Stimulated activated CD4-positive, alpha-beta T cell treated with anti-CD3 and anti-CD28 coated beads, Interleukin-12 subunit alpha, Interleukin-12 subunit beta, amount 100 ng/mL, for 24 hours (primary cell): ENCODE data around the gene NFIB.

Experiments used
- DNase-seq, 2 experiments: peaks; one replicate each; pipeline ENCODE4 v3.0.0-alpha.2; 2020; ENCODE audit warnings: low read depth in 2 of 2

Gene NFIB

DNA sequence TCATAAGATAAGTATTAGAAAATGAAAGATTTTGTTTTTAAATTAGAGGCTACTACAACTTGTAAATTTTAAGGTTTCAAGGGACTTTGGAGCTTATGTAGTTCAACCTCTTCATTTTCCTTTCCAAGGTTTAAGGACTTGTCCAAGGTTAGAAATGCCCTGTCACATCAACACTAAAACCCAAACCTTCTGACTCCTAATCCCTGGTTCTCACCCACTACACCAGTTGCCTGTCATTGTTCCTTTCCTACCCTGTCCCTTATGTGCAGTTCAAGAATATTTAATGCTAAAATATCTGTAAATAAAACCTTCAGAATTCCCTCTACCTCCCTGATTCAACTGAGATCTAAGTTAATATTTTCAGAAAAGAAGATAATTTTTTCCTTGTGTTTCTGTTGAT, 206.4 kb downstream of the NFIB start:
- no peak for DNase-seq

DNA sequence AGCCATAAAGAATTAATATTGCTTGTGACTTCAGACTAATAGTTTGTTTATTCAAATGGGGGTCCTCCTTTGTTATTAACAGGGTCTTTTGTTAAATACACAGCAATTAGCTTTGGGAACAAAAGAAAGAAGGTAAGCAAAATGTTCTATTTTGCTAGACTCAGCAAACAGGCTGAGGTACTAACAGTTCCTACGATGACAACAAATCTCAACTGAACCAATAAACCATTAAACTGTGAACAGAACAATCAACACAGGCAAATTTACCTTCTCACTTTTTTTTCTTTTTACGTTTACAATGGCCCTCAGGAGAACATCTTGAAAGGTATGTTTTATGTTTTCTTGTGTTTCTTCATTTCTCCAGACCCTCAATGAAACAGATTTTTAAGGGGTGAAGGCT, 207.2 kb downstream of the NFIB start:
- no peak for DNase-seq

DNA sequence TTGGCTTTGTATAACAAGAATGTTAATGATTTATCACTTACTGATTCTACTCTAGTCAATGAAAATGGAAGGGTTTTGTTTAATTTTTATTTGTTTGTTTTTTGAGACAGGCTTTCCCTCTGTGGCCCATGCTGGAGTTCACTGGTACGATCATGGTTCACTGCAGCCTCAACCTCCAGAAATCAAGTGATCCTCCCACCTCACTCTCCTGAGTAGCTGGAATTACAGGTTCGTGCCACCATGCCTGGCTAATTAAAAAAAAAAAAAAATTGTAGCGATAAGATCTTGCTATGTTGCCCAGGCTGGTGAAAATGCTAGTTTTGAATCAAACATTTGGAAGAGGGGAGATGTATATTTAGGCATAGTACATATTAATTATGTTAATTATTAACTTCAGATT, 209.4 kb downstream of the NFIB start:
- DNase-seq, result no peak

DNA sequence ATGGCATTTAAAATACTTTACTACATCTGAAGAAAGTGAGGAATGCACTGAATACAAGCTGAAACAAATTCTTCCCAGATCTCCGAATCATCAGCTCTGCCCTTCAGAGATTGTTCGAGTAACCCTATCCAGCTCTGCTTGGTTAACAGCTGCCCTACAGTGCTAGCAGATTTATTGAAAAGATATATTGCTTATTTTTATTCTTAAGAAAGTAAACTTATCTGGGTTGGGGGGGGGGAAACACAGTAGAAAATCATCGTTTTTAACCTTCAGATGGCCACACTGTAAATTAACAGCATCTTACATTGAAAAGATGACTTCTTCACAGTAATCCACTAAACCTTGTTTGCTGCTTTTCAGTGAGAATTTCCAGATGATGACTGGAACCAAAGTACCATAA, 210.8 kb downstream of the NFIB start:
- DNase-seq, result no peak

DNA sequence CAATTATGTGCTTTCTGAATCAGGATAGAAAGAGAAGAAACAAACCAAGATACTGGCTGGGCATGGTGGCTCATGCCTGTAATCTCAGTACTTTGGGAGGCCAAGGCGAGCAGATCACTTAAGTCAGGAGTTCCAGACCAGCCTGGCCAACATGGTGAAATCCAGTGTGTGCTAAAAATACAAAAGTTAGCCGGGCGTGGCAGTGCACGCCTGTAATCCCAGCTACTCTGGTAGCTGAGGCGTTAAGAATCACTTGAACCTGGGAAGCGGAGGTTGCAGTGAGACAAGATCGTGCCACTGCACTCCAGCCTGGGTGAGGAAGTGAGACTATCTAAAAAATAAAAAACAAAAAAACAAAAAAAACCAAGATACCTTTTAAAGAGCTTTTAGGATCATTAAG, 214.2 kb downstream of the NFIB start:
- DNase-seq, result no peak

DNA sequence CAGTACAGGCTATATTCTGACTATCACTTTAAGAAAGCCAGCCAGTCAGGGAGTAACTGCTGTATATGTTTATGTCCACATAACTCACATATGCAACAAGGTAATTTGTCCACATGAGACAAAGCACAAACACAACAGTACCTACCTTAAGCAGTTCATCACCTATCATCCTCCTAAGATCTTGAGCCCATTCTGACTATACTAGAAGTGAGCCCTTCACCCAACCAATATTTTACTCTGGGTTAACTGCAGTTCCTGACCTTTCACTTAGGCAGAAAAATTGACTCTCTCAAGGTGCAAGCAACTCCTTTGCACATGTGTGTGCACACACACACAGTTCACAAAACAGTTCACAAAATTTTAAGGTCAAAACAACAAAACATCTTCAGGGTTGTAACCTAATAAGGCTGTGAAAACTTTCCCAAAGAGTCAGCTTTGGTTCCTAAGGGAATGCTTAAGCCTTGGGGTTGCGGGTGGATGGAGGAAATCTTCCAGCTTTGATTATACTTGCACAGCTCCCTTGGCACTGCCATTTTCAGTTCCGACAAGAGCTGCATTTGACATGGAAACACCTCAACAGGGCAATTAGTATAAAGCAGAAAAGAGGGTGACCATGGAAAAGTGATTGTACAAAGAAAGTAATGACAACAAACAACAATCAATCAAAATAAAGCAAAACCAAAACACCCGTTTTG, 215.3 kb downstream of the NFIB start:
- DNase-seq, result no peak

DNA sequence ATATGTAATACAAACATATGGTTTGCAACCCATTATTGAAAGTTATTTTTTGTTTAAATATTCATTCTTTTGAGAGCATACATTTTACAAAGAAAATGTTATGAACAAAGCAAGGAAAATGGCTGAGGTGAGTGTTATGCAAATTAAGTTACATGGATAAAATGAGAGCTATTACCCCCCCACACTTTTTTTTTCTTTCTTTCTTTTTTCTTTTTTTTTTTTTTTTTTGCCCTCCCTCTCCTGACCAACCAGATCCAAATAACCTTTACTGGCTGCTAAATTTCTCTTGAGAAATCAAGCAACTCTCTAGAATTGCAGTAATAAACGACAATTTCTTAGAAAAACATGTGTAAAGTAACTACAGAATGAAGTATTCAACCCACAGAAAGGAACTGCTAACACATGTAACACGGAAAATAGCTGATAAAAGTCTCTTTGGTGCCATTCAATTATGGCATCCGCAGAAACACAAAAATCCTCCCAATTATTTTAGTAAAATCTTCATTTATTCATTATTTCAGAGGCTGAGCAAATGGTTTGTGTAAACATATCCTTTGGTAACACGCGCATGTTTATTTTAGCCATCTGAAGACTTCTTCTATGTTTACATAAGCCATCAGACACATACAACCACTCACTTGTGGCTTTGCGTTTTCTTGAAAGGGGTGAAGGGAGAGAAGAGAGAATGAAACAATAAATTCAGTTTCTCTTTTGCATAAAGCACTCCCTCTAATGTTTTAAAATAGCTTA, 216.1 kb downstream of the NFIB start:
- no peak for DNase-seq

DNA sequence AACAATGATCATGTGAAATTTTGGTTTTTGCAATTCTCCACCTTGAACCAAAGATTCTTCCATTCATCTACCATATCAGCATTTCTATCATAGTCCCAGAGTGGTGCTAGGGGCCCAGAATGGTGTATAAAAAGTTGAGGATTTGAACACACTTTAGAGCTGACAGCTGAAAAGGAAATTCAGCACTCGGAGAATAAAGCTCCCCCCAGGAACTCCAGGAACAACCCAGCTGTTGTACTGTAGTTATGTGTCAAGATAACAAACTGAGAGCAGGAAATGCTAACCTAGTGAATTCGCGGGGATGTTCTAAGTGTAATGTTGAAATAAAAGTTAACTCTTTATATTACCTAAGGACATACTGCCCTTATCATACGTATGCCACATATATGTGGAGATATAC, 216.7 kb downstream of the NFIB start:
- DNase-seq, result no peak

DNA sequence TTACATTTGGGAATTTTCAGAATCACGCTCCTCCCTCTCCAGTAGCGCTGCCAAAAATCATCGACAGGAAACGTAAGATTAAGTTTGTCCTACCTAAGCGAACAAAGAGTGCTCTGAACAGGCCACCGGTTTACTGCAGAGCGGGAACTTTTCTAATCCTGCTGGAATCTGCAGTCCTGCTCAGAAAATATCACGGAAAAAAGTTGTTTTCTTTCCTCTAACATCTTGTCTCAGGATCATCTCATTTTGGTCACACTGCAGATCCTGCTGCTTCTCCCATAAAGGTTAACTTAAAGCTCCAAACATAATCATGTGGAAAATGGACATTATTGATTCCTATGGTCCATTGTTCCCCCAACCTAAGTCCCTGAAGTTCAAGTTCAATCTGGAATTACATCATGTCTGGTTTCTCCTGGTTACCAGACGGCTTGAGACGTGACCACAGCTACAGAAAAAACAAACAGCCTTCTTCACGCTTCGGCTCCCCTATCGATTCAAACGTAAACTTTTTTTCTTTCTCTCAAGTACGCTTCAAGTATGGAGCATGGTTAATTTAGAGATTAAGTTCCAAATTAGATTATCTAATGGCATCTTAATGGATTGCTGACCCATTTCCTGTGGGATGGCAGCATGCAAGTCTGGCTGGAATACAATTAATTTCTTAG, 217.6 kb downstream of the NFIB start:
- DNase-seq, result no peak

DNA sequence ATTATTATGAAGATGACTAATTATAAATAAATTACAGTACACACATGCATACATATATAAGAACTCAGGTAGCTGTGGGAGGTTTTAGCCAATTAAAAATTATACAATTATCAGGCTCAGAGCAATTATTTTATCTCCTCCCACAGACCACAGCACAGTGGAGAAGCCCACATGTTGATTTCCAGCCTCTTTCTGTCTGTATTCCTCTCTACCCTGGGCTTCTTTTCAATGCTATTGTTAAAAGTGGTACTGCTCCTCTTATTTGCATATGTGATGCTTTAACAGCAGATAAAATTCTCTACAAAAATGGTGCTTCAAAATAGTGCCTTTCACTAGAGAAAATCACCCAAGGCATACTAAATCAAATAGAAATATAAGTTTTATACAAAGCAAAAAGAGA, 218.7 kb downstream of the NFIB start:
- no peak for DNase-seq

DNA sequence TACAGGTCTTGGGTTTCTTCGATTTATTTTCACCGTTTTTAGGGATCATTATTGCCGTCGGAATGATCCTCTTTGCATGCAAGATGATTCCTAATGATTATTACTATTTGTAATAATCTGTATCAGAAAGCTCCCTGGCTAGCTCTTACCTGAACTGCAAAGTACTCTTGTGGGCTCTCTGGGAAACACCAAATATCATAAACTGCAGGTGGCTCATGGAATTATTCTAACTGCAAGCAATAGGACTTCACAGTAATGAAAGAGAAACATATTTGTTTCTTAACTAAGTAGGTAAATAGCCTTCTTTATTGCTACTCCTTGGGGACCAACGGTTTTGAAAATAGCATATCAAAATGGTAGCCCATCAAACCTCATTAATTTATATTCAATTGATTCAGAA, 219.4 kb downstream of the NFIB start:
- DNase-seq, result no peak

DNA sequence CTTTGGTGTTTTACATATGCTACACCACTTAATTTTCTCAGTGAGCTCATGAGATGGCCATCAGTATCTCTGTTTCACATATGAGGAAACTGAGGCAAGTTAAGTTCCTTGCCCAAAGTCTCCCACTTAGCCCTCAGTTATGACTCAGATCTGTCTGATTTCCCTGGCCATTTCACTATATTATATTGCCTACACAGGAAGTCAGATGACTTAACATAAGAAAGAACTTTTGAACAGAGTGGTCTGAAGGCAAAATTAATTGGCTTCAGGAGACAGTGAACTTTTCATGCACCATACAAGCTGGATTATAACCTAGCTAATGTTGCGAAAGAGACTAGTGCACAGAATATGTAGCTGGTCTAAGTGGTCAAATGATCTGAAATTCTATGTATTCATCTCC, 221.6 kb downstream of the NFIB start:
- DNase-seq, result no peak

DNA sequence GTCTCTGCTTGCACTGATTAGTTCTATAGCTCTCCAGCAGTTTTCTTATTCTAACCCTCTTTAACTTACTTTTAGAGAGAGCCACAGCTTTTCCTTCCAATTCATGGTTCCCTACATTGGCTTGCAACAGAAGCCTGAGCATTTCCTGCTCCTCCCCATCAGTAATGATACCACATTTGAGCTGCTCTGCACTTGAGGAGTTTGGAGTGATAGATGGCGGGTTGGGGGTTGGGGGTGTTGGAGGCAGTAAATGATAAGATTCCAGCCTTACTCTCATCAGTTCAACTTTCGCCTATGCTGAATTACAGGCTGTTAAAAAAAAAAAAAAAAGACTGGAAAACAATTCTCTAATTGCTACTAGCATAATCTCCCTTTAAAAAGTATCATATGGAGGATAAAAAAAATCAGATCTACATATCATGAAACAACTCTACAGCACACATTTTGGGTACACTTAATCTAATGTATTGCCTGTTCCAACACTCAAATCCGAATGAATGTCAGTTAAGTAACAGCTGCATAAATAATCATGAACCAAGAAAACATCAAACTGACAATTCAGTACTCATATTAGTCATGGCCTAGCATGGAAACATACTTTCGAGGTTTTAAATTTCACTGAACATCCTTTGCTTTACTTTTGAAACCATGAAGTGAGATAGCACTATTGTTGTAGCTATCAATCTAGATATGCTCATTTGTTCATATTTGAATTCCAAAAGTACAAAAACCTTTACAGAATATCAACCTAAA, 224.7 kb downstream of the NFIB start:
- no peak for DNase-seq

DNA sequence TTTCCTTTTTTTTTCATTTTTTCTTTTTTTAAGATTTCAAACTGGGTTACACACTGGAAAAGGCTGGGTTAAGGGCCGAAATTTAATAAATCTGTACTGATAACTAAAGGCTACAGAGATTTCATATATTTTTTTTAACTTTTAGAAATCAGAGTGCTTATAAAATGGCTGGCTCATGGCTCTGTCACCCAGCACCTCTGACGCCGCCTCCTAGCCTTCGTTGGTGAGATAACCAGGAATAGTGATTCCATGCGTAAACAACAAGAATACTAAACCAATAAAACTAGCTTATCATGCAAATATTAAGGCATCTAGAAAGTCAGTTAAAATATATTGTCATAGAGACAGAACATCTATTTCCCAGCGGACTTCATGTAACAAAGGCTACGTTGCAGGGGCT, 226.4 kb downstream of the NFIB start:
- DNase-seq, result no peak

DNA sequence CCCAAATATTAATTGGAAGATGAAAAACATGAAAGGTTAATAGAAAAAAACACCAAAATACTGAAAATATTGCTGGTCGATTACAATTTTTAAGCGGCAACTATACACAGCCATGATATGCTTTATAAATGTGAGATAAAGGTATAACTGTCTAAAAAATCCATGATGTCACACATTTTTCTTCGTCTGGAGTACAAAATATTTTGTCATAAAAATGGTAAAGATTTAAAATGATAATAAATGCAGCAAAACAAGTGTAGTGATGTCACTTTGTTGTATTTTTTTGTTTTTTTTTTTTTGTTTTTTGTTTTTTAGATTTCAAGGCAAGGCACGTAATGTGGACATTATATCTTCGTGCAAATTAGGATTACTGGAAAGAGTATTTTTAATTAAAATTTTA, 227.4 kb downstream of the NFIB start:
- DNase-seq, result no peak

DNA sequence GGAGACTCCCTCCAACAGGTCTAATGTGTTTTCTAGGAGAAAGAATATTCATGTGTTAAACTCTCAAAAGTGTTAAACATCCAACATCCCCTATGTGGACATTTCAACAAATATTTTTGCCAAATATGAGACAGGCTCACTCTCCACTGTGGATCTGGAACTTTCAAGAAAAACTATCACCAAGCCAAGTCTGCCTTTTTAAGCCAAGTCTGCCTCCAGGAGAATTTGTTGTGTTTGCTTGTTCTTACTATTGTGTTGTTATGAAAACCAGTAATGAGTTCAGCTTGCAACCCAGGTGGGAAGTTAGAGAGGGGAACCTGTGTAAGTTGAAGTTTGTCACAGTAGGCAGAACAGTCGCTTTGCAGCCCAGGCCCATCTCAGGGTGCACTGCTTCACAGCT, 228.1 kb downstream of the NFIB start:
- no peak for DNase-seq

DNA sequence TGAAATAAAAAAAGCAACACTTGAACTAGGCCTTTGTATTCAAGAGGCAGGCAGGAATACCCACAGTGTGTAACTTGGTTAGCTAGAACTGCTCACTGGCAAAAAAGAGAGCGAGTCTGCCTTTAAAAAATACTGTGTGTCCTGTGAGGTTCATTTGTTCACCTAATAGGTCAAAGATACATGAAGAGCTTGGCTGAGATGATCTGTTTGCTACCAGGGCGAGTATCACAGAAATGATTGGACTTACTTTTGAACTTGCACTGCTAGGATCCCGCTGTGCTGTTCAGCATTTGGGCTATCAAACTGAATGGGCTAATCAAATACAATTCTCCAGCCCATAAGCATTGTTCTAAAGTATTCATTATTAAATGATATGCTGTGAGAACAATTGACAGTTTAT, 229.1 kb downstream of the NFIB start:
- DNase-seq, result no peak

DNA sequence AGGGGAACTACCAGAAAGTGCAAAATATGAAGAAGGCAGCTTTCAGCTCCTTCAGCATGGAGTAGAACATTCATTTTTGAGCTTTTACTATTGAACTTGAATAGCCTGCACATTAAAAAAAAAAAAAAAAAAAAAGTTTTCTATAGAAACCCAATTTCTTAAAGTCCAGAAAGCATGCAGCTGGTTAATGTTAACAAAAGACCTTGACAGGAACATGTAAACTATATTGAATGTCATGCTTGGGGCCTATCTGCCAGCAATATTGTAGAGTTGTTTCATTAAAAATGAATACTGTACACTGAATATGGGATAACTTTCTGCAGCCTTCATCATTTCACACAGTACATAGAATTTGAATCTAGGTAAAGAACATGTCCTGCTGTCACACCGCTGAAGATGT, 230.6 kb downstream of the NFIB start:
- no peak for DNase-seq

DNA sequence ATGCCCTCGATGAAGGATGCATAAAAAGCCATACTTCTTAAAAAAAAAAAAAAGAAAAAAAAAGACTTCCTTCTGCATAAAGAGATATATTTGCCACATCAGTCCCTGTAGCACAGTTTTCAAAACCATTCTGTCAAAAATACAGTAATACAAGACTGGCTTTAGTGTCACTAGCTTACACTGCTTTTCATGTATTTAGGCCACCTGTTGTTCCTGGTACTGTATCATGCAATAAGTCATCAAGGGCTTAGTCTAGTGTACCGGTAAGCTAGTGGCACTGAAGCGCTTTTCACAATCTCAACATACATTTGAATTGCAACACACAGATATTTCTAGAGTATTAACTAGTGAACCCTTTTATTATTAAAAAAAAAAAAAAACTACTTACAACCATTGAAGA, 231.2 kb downstream of the NFIB start:
- no peak for DNase-seq

DNA sequence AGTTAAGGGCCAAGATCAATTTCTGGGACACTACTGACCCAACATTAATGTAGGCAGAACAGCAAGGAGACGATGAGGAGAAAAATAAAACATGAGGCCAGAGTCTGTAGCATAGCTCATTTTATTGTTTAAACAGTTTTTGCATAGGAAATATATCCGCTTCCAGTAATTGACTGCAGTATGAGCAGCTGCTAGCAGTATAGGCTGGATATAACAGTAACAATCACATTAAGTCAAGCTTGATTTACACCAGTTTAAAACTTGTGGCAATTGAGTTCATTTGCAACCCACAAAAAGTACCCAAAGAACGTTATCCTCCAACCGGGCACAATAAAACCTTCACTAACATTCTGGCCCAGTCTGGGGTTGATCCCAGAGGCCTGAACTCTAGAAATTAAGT, 232.2 kb downstream of the NFIB start:
- DNase-seq, result no peak

DNA sequence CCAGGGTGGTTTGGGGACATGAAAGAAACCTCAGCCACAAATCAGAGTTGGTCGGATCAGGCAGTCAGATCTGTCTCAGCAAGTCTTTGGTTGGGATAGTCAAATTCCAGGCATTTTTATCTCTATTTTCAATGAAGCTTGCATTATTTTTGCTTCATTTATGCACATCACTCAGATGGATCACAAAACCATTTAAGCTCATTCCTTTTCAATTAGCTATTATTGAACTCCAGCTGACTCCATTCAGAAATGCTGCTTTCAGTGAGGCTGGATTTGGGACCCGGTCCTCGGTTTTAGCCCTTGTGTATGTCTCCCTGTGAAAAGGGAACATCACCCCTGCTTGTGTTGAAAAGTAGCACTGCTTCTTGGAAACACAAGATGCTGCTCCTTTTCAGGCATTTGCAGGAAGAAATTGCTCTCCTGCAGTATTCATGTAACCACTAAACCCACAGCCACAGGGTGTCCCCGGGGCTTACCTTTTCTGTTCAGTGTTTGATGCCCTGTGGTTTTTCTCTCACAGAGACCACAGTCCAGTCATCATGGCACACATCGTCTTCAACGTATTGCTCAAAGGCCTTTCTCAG, 232.9 kb downstream of the NFIB start:
- DNase-seq, result no peak

DNA sequence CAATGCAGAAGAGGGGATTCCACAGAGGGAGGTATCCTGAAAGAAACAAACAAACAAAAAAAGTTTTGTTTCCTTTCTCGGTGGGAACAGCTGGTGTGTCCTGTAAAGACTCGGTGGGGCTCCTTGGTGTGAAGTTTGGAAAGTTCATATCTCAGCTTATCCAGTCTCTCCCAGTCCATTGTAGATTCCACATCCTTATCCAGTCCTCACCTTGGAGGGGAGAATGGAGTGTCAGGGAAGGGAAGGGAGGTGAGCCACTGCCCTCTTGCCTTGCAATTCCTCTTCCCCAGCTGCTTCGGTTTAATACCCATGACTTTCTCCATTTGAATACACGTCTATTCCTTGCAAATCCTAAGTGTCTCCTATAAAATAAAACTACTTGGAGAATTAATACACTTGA, 234.5 kb downstream of the NFIB start:
- no peak for DNase-seq
